ENCODE measurements around the gene COL7A1. TPM values are rescaled to one million over a fixed set of nuclear protein-coding genes. Genes with fewer than 3 reads are reported as not detected.

The COL7A1 gene
- total RNA-seq, 1 donor from 2014 or later = 62.0 TPM

GRCh38 chr3:48565591-48566400 lies 29.3 kb downstream of the COL7A1 start:
- Mint-ChIP-seq H3K27ac (ENCODE audit: unreplicated experiment) (peak overlapping the region; percentile 90), H3K36me3 (ENCODE audit: unreplicated experiment) (no peaks in the 10 kb centered on the region), H3K4me1 (ENCODE audit: low read depth, unreplicated experiment) (peaks cover 24% of the 10 kb centered on the region), H3K4me3 (ENCODE audit: unreplicated experiment) (peak overlapping the region; percentile 41), H3K9me3 (ENCODE audit: unreplicated experiment) (peaks cover 18% of the 10 kb centered on the region), H3K27me3 (ENCODE audit: unreplicated experiment) (peaks cover 25% of the 10 kb centered on the region)
- DNase-seq = no peak
- no peak for TF ChIP-seq CTCF (IDR thresholded peaks at IDR 0.05; ENCODE audit: partially characterized antibody, unreplicated experiment)

- no peak for TF ChIP-seq CTCF (IDR thresholded peaks at IDR 0.05; ENCODE audit: partially characterized antibody, unreplicated experiment)
- peaks cover 18% of the 10 kb centered on the region for H3K9me3 Mint-ChIP-seq (ENCODE audit: unreplicated experiment)
- peaks cover 30% of the 10 kb centered on the region for H3K4me1 Mint-ChIP-seq (ENCODE audit: low read depth, unreplicated experiment)
- no peak for DNase-seq
- H3K36me3 Mint-ChIP-seq (ENCODE audit: unreplicated experiment) = no peaks in the 10 kb centered on the region
- peaks cover 26% of the 10 kb centered on the region for H3K27me3 Mint-ChIP-seq (ENCODE audit: unreplicated experiment)
- no peak overlapping the region for H3K27ac Mint-ChIP-seq (ENCODE audit: unreplicated experiment)
- no peak overlapping the region for H3K4me3 Mint-ChIP-seq (ENCODE audit: unreplicated experiment)
These were observed 29.9 kb downstream of the COL7A1 start for GRCh38 chr3:48565186-48565585.

GRCh38 chr3:48564667-48565066 lies 30.5 kb downstream of the COL7A1 start:
- peaks cover 22% of the 10 kb centered on the region for H3K9me3 Mint-ChIP-seq (ENCODE audit: unreplicated experiment)
- peaks cover 27% of the 10 kb centered on the region for H3K27me3 Mint-ChIP-seq (ENCODE audit: unreplicated experiment)
- TF ChIP-seq CTCF (IDR thresholded peaks at IDR 0.05; ENCODE audit: partially characterized antibody, unreplicated experiment) = no peak
- peaks cover 35% of the 10 kb centered on the region for H3K4me1 Mint-ChIP-seq (ENCODE audit: low read depth, unreplicated experiment)
- H3K27ac Mint-ChIP-seq (ENCODE audit: unreplicated experiment) = no peak overlapping the region
- DNase-seq = no peak
- no peaks in the 10 kb centered on the region for H3K36me3 Mint-ChIP-seq (ENCODE audit: unreplicated experiment)
- H3K4me3 Mint-ChIP-seq (ENCODE audit: unreplicated experiment) = no peak overlapping the region

GRCh38 chr3:48564022-48564421 lies 31.1 kb downstream of the COL7A1 start:
- Mint-ChIP-seq H3K9me3 (ENCODE audit: unreplicated experiment) (peaks cover 22% of the 10 kb centered on the region), H3K4me3 (ENCODE audit: unreplicated experiment) (peak overlapping the region; percentile 64), H3K27me3 (ENCODE audit: unreplicated experiment) (peaks cover 29% of the 10 kb centered on the region), H3K4me1 (ENCODE audit: low read depth, unreplicated experiment) (peaks cover 41% of the 10 kb centered on the region), H3K36me3 (ENCODE audit: unreplicated experiment) (no peaks in the 10 kb centered on the region), H3K27ac (ENCODE audit: unreplicated experiment) (peak overlapping the region; percentile 99)
- no peak for DNase-seq
- TF ChIP-seq CTCF (IDR thresholded peaks at IDR 0.05; ENCODE audit: partially characterized antibody, unreplicated experiment) = no peak

GRCh38 chr3:48563382-48563918 lies 31.7 kb downstream of the COL7A1 start, which contains the start of gene UCN2:
Gene UCN2, minus strand, starts transcription at chr3:48563781. Its CDS starts 657 bp downstream, at chr3:48563124.
- peaks cover 31% of the 10 kb centered on the region for H3K27me3 Mint-ChIP-seq (ENCODE audit: unreplicated experiment)
- DNase-seq = peak; percentile 50
- peaks cover 47% of the 10 kb centered on the region for H3K4me1 Mint-ChIP-seq (ENCODE audit: low read depth, unreplicated experiment)
- H3K27ac Mint-ChIP-seq (ENCODE audit: unreplicated experiment) = peak within 1 kb of the TSS; percentile 99
- peak within 1 kb of the TSS; percentile 75 for H3K4me3 Mint-ChIP-seq (ENCODE audit: unreplicated experiment)
- H3K9me3 Mint-ChIP-seq (ENCODE audit: unreplicated experiment) = peaks cover 24% of the 10 kb centered on the region
- no peak for TF ChIP-seq CTCF (IDR thresholded peaks at IDR 0.05; ENCODE audit: partially characterized antibody, unreplicated experiment)
- H3K36me3 Mint-ChIP-seq (ENCODE audit: unreplicated experiment) = no peaks in the 10 kb centered on the region
